KMS-11 (cell line): Measurements from ENCODE around the gene SOCS1.
"Not testable (repeated sequence)": the region's sequence is repeated elsewhere in the genome, so short reads cannot be mapped to it uniquely, and the experiment has no call there.

Source experiments
- H2AFZ ChIP-seq: fragments of 200-600 bp; sonication (generic); 2 replicates; pipeline ENCODE4 v1.6.1; 2016; ENCODE audit warnings: antibody characterized with exemption, mixed run types, low read depth
- H3K27ac ChIP-seq: fragments of 200-600 bp; sonication (generic); 2 replicates; pipeline ENCODE4 v1.6.1; 2016; ENCODE audit warnings: mild to moderate bottlenecking, mixed run types
- H3K27me3 ChIP-seq: fragments of 200-600 bp; sonication (generic); 2 replicates; pipeline ENCODE4 v1.6.1; 2017; ENCODE audit warnings: mild to moderate bottlenecking, low read depth, mixed run types, moderate library complexity; ENCODE audit not compliant: insufficient read depth
- H3K36me3 ChIP-seq: fragments of 200-600 bp; sonication (generic); 2 replicates; pipeline ENCODE4 v1.6.1; 2017; ENCODE audit warnings: mild to moderate bottlenecking, mixed run types; ENCODE audit not compliant: insufficient read depth
- H3K4me1 ChIP-seq: fragments of 200-600 bp; sonication (generic); 2 replicates; pipeline ENCODE4 v1.6.1; 2016; ENCODE audit warnings: mild to moderate bottlenecking, low read depth, mixed run types; ENCODE audit not compliant: poor library complexity, severe bottlenecking
- H3K4me2 ChIP-seq: fragments of 200-600 bp; sonication (generic); 2 replicates; pipeline ENCODE4 v1.7.0; 2016; ENCODE audit warnings: mild to moderate bottlenecking, mixed run types
- H3K4me3 ChIP-seq: fragments of 200-600 bp; sonication (generic); IDR thresholded peaks from 2 replicates; pipeline ENCODE4 v1.6.1; 2017; ENCODE audit warnings: low read depth, low read length, mixed read lengths; ENCODE audit not compliant: insufficient read depth
- H3K79me2 ChIP-seq: fragments of 200-600 bp; sonication (generic); 2 replicates; pipeline ENCODE4 v1.6.1; 2016; ENCODE audit warnings: low read depth, mixed run types; ENCODE audit not compliant: insufficient read depth
- H3K9ac ChIP-seq: fragments of 200-600 bp; sonication (generic); 2 replicates; pipeline ENCODE4 v1.6.1; 2016; ENCODE audit warnings: mild to moderate bottlenecking, mixed run types
- H4K20me1 ChIP-seq: fragments of 200-600 bp; sonication (generic); 2 replicates; pipeline ENCODE4 v1.6.1; 2016; ENCODE audit warnings: mild to moderate bottlenecking, mixed run types; ENCODE audit not compliant: insufficient read depth
- TF ChIP-seq, protein P1 (sequence below): fragments of 200-600 bp; sonication (generic); conservative IDR thresholded peaks from 2 replicates; pipeline ENCODE4 v1.6.1; 2017; ENCODE audit warnings: low read depth, mild to moderate bottlenecking, antibody characterized with exemption, low read length, moderate library complexity, mixed read lengths

SOCS1 gene

DNA sequence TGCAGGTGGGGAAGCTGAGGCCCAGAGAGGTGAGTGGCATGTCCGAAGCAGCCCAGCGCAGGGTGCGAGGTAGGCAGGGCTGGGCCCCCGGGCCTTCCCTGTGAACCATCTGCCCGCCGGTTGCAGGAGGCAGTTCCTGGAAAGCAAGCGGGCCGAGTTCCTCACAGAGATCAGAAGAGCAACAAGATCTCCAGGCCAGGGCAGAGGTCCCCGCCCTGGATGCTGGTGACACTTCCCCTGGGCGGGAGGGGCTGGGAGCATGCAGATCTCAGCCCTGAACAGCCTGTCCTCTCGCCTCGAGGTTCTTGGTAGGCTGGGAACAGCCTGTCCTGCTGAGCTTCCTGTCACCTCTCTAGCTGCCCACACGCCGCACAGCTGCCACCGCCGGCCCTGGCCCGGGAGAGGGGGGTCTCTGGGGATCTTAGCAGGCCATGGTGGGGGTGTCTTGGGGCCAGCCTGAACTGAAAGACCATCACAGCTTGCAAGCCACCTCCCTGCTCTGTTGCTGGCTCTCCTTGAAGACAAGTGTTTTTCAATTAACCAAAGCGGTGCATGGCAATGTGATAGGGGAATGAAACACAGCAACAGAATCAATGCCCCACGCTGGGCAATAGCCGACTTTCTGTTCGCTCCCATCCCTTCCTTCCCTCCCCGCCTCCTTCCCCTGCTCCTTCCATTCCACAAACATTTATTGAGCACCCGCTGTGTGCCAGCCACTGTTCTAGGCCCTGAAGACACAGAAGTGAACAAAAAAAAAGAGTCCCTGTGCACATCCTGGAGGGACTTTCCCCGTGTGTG lies 31.7 kb downstream of the SOCS1 start:
- Histone ChIP-seq H2AFZ (no peak overlapping the region), H4K20me1 (no peaks in the 10 kb centered on the region), H3K27ac (no peak overlapping the region), H3K4me3 (no peak overlapping the region), H3K9ac (no peak overlapping the region), H3K4me2 (peak overlapping the region; percentile 93; the same call in 1 of the 2 replicates), H3K36me3 (no peaks in the 10 kb centered on the region), H3K27me3 (no peaks in the 10 kb centered on the region; the same call in 1 of the 2 replicates), H3K79me2 (no peaks in the 10 kb centered on the region), H3K4me1 (peaks cover 19% of the 10 kb centered on the region)
- TF ChIP-seq, protein P1, sequence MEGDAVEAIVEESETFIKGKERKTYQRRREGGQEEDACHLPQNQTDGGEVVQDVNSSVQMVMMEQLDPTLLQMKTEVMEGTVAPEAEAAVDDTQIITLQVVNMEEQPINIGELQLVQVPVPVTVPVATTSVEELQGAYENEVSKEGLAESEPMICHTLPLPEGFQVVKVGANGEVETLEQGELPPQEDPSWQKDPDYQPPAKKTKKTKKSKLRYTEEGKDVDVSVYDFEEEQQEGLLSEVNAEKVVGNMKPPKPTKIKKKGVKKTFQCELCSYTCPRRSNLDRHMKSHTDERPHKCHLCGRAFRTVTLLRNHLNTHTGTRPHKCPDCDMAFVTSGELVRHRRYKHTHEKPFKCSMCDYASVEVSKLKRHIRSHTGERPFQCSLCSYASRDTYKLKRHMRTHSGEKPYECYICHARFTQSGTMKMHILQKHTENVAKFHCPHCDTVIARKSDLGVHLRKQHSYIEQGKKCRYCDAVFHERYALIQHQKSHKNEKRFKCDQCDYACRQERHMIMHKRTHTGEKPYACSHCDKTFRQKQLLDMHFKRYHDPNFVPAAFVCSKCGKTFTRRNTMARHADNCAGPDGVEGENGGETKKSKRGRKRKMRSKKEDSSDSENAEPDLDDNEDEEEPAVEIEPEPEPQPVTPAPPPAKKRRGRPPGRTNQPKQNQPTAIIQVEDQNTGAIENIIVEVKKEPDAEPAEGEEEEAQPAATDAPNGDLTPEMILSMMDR: no peak

DNA sequence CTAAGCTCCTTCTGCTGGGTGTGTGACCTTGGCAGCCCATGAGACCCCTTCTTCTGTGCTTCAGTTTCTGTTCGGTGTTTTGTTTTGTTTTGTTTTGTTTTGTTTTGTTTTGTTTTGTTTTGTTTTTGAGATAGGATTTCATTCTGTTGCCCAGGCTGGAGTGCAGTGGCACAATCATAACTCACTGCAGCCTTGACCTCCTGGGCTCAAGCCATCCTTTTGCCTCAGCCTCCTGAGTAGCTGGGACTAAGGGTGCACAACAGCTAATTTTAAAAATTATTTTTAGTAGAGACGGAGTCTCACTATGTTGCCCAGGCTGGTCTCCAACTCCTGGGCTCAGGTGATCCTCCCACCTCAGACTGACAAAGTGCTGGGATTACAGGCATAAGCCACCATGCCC lies 35.5 kb downstream of the SOCS1 start:
- not testable (repeated sequence) for H3K9ac ChIP-seq

DNA sequence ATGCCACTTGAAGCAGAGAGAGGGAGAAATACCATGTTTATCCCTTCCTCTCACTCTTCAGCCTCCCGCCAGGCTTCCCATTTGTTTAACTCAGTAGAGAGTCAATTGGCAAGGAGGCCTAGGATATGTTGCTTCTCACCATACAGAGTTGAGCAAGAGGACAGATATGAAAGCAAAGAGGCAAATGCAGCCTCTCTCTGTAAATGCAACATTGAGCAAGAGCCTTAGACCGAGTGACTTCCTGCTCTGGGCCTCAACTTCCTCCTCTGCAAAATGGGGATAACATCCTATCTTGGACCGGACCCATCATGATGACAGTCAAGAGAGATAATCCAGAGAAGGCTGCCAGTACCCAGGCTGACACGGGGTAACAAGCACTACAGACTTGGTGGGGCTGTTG lies 36.8 kb downstream of the SOCS1 start:
- H3K27ac ChIP-seq: no peak overlapping the region
- no peaks in the 10 kb centered on the region for H3K4me1 ChIP-seq
- H2AFZ ChIP-seq: no peak overlapping the region
- no peaks in the 10 kb centered on the region for H3K79me2 ChIP-seq
- no peak overlapping the region for H3K4me3 ChIP-seq
- H4K20me1 ChIP-seq: no peaks in the 10 kb centered on the region
- no peak overlapping the region for H3K4me2 ChIP-seq
- TF ChIP-seq, protein P1: no peak
- H3K36me3 ChIP-seq: no peaks in the 10 kb centered on the region
- no peaks in the 10 kb centered on the region for H3K27me3 ChIP-seq
- no peak overlapping the region for H3K9ac ChIP-seq

More for the DNA sequence above, 35.5 kb downstream of the SOCS1 start:
- not testable (repeated sequence) for H3K4me2 ChIP-seq, H3K36me3 ChIP-seq, H3K4me3 ChIP-seq, H3K27me3 ChIP-seq, H3K79me2 ChIP-seq, H4K20me1 ChIP-seq, H2AFZ ChIP-seq, H3K27ac ChIP-seq
- peaks cover 13% of the 10 kb centered on the region for H3K4me1 ChIP-seq

DNA sequence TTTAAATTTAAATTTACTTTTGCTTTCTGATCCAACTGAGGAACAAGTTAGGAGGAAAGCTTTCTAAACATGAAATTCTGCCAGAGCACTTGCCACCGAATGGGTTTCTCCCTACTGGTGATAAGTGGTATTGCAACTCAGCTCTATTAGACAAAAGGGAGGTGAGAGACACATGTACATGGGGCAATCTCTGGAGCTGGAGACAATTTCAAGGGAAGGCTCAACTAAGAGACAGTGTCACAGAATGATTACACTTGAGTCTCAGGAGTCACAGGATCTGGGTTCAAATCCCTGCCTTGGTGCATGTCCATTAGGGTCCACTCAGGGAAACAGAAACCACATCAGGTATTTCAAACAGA lies 37.4 kb downstream of the SOCS1 start:
- no peaks in the 10 kb centered on the region for H4K20me1 ChIP-seq
- TF ChIP-seq, protein P1: peak; percentile 94
- H3K27ac ChIP-seq: no peak overlapping the region
- H3K27me3 ChIP-seq: no peaks in the 10 kb centered on the region
- no peak overlapping the region for H3K9ac ChIP-seq
- H3K4me3 ChIP-seq: no peak overlapping the region
- H2AFZ ChIP-seq: no peak overlapping the region
- H3K36me3 ChIP-seq: no peaks in the 10 kb centered on the region
- H3K4me2 ChIP-seq: no peak overlapping the region
- H3K4me1 ChIP-seq: no peaks in the 10 kb centered on the region
- no peaks in the 10 kb centered on the region for H3K79me2 ChIP-seq
